Measurements from ENCODE around the gene ATOX1. TPM values are rescaled to one million over a fixed set of nuclear protein-coding genes. Genes with fewer than 3 reads are reported as not detected.
"Not testable (repeated sequence)": the region's sequence is repeated elsewhere in the genome, so short reads cannot be mapped to it uniquely, and the experiment has no call there.

The ATOX1 gene
- total and polyA plus RNA-seq, 9 of the 15 experiments (the other 6 are each of a cell fraction or from before 2014, with no cell fraction given), result 59.2 to 318 (median 86.2) TPM

DNA sequence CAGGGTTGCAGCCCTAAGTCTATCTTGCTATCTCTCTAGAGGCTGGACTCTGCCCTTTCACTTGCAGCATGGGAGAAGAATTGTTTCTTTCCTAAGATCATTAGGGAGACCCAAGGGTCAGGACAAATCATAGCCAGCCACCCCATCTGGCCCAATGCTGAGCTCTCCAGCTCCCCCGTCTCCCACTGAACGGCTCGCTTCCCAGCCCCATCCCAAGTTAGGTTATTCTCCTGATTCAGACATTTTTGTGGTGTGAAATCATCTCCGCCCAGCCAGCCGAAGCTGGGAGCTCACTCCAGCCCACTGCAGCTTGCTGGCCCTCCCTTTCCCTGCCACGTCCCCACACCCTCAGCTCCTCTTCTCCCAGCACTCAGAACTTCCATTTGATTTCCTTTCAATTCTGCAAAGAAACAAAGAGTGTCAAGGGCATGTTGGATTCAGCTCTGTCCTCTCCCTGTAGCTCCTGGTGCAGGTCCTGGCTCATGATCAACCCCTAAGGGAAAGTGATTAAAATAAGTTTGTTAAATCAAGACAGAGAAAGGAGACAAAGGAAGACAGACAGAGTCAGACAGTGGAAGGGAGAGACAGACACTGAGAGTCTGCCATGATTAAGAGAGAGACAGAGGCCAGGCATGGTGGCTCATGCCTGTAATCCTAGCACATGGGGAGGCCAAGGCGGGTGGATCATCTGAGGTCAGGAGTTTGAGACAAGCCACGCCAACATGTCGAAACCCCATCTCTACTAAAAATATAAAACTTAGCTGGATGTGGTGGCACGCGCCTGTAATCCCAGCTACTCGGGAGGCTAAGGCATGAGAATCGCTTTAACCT lies 59.1 kb downstream of the ATOX1 start (continued):
- TF ChIP-seq HNRNPUL1 (IDR thresholded peaks at IDR 0.05; ENCODE audit: low read length), result no peak
- no peak for TF ChIP-seq MXI1 (IDR thresholded peaks at IDR 0.05; ENCODE audit: low read depth, low read length)
- TF ChIP-seq ZBTB7A (IDR thresholded peaks at IDR 0.05; ENCODE audit: borderline replicate concordance, control insufficient read depth, low read depth, low read length), result no peak
- TF ChIP-seq, protein P1, sequence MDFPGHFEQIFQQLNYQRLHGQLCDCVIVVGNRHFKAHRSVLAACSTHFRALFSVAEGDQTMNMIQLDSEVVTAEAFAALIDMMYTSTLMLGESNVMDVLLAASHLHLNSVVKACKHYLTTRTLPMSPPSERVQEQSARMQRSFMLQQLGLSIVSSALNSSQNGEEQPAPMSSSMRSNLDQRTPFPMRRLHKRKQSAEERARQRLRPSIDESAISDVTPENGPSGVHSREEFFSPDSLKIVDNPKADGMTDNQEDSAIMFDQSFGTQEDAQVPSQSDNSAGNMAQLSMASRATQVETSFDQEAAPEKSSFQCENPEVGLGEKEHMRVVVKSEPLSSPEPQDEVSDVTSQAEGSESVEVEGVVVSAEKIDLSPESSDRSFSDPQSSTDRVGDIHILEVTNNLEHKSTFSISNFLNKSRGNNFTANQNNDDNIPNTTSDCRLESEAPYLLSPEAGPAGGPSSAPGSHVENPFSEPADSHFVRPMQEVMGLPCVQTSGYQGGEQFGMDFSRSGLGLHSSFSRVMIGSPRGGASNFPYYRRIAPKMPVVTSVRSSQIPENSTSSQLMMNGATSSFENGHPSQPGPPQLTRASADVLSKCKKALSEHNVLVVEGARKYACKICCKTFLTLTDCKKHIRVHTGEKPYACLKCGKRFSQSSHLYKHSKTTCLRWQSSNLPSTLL (IDR thresholded peaks at IDR 0.05), result no peak

DNA sequence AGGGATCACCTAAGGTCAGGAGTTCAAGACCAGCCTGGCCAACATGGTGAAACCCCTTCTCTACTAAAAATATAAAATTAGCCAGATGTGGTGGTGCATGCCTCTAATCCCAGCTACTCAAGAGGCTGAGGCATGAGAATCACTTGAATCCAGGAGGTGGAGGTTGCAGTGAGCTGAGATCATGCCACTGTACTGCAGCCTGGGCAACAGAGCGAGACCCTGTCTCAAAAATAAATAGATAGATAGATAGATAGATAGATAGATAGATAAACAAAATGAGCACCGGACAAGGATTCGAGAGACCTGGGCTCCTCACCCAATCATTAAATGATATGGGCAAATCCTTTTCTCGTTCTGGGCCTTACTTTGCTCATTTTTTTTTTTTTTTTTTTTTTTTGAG lies 60.4 kb downstream of the ATOX1 start:
- ATAC-seq; POLR2A ChIA-PET; H2AFZ ChIP-seq (ENCODE audit: low read depth, low read length); H3K27me3 ChIP-seq (ENCODE audit: control insufficient read depth in 2 of 2, insufficient read depth in 2 of 2, low read length in 2 of 2); CTCF ChIA-PET (ENCODE audit: low intra/inter-chr PET ratio); H4K20me1 ChIP-seq (replicated peaks; ENCODE audit: control insufficient read depth, insufficient read depth, low read length); H3K4me1 ChIP-seq (replicated peaks in 1 of 2; ENCODE audit: control insufficient read depth in 2 of 2, insufficient read depth in 2 of 2, low read length in 2 of 2); DNase-seq (ENCODE audit: extremely low read depth in 1 of 4, low spot score in 3 of 4); FAIRE-seq; H3K4me2 ChIP-seq (ENCODE audit: insufficient read depth, low read length); H3K4me3 ChIP-seq; H3K9ac ChIP-seq (ENCODE audit: insufficient read depth in 1 of 2, low read depth in 2 of 2, low read length in 2 of 2); intact Hi-C loops (cut with micrococcal nuclease); BruUV-seq (replicated peaks); H3K79me2 ChIP-seq (ENCODE audit: control insufficient read depth, insufficient read depth, low read length); H3K9me3 ChIP-seq (replicated peaks; ENCODE audit: control insufficient read depth, insufficient read depth, low read depth, low read length); in situ Hi-C loops (cut with MboI); H3K36me3 ChIP-seq (ENCODE audit: control insufficient read depth, insufficient read depth, low read length); H3K27ac ChIP-seq (ENCODE audit: extremely low read depth, low read depth, low read length); H3K9me1 ChIP-seq (ENCODE audit: control insufficient read depth, insufficient read depth, low read length): not testable (repeated sequence)
- 35% methylated on average over 4 of the region's 4 CpGs for WGBS (ENCODE audit: insufficient coverage, low coverage, missing lambda C conversion rate)
- peak; percentile 53 for TF ChIP-seq DACH1 (IDR thresholded peaks at IDR 0.05; ENCODE audit: partially characterized antibody)
